Measurements from ENCODE around the gene AHCTF1. TPM values are rescaled to one million over a fixed set of nuclear protein-coding genes. Genes with fewer than 3 reads are reported as not detected.

Gene AHCTF1
- total and polyA plus RNA-seq, 7 donors, result 3.7 to 61.8 (median 35.7) TPM

DNA sequence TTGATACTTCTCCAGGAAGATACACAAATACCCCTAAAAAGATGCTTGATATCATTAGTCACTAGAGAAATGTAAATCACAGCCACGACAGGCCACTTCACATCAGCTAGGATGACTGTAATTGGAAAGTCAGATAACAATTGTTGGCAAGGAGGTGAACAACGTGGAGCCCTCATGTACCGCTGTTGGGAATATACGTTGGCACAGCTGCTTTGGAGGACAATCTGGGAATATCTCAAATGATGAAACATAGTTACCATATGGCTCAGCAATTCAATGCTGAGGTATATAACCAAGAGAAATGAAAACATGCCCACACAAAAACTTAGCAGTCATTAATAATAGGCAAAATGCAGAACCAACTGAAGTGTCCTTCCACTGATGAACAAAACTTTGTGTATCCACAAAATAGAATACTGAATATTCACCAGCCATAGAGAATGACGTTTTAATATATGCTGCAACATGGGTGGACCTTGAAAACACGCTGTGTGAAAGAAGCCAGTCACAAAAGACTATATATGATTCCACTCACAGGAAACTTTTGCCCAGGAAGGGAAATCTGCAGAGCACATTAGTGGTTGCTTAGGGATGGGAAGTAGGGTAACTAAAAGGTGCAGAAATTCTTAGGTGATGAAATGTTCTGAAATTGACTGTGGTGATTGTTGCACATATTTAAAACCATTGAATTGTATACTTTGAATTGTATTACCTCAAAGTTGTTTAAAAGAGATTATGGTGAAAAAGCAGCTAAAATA lies 95.4 kb downstream of the AHCTF1 start:
- no peak overlapping the region for H3K27ac ChIP-seq
- WGBS, 2 donors, result 51 to 63% methylated on average over 6 of the region's 6 CpGs
- intact Hi-C loops (cut with DNase I), result no loop called here

DNA sequence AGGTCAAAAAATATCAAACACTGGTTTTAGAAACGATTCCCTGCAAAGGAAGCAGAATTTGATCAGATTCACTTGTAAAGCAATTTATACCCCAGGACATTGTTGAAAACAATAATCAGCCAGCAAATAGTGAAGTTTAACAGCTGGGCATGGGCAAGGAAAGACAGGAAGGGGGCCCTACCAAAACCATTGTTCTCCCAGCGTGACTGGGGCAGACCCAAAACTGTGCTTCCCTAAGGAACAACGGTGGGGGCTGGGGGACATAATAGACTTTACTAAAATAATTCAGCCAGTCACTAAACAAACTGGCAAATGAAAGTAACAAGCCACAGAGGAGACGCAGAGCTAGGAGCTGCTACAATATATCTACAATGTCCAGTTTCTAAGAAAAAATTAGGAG lies 100.2 kb downstream of the AHCTF1 start:
- H3K9me3 ChIP-seq, result peaks cover 0 to 5% (median 3%) of the 10 kb centered on the region in 4 donors
- TF ChIP-seq EP300 (IDR thresholded peaks at IDR 0.05) (no peak), POLR2A (IDR thresholded peaks at IDR 0.05) (no peak), POLR2AphosphoS5 (IDR thresholded peaks at IDR 0.05) (no peak)
- TF ChIP-seq, protein P1, sequence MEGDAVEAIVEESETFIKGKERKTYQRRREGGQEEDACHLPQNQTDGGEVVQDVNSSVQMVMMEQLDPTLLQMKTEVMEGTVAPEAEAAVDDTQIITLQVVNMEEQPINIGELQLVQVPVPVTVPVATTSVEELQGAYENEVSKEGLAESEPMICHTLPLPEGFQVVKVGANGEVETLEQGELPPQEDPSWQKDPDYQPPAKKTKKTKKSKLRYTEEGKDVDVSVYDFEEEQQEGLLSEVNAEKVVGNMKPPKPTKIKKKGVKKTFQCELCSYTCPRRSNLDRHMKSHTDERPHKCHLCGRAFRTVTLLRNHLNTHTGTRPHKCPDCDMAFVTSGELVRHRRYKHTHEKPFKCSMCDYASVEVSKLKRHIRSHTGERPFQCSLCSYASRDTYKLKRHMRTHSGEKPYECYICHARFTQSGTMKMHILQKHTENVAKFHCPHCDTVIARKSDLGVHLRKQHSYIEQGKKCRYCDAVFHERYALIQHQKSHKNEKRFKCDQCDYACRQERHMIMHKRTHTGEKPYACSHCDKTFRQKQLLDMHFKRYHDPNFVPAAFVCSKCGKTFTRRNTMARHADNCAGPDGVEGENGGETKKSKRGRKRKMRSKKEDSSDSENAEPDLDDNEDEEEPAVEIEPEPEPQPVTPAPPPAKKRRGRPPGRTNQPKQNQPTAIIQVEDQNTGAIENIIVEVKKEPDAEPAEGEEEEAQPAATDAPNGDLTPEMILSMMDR (IDR thresholded peaks at IDR 0.05), result no peak
- H3K27me3 ChIP-seq, result no peaks in the 10 kb centered on the region
- H3K27ac ChIP-seq, result no peak overlapping the region
- intact Hi-C loops (cut with DNase I), result no loop called here
- 55 to 82% methylated on average over 4 of the region's 4 CpGs for WGBS, 2 donors
- no peaks in the 10 kb centered on the region for H3K4me1 ChIP-seq
- H3K36me3 ChIP-seq, result no peaks in the 10 kb centered on the region
- no peak for DNase-seq
- H3K4me3 ChIP-seq, result no peak overlapping the region

More for the DNA sequence above, 95.4 kb downstream of the AHCTF1 start:
- no peak overlapping the region for H3K4me3 ChIP-seq
- TF ChIP-seq POLR2AphosphoS5 (IDR thresholded peaks at IDR 0.05), result no peak
- TF ChIP-seq, protein P1 (IDR thresholded peaks at IDR 0.05), result no peak
- no peak for TF ChIP-seq EP300 (IDR thresholded peaks at IDR 0.05)
- no peak for TF ChIP-seq POLR2A (IDR thresholded peaks at IDR 0.05)
- no peaks in the 10 kb centered on the region for H3K9me3 ChIP-seq
- H3K36me3 ChIP-seq, result peaks cover 0 to 18% (median 1%) of the 10 kb centered on the region in 4 donors
- H3K4me1 ChIP-seq, result no peaks in the 10 kb centered on the region
- no peak for DNase-seq
- H3K27me3 ChIP-seq, result no peaks in the 10 kb centered on the region

DNA sequence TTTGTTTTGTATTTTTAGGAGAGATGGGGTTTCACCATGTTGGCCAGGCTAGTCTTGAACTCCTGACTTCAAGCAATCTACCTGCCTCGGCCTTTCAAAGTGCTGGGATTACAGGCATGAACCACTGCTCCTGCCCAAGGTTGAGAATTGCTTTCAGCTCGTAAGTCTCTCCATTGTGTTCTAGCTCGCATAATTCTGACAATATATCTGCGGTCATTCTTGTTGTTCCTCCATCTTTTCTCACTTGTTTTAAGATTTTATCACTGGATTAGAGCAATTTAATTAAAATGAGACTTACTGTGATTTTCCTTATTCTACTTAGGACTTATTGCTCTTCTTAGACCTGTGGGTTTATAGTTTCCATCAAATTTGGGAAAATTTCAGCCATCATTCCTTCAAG lies 102.9 kb downstream of the AHCTF1 start:
- WGBS, 2 donors, result 94 to 96% methylated on average over 4 of the region's 4 CpGs
- intact Hi-C loops (cut with DNase I), result no loop called here
- peaks cover 0 to 5% (median 3%) of the 10 kb centered on the region in 4 donors for H3K9me3 ChIP-seq
- no peak overlapping the region for H3K27ac ChIP-seq
- TF ChIP-seq POLR2AphosphoS5 (IDR thresholded peaks at IDR 0.05) (no peak), POLR2A (IDR thresholded peaks at IDR 0.05) (no peak)
- TF ChIP-seq, protein P1 (IDR thresholded peaks at IDR 0.05), result no peak
- H3K27me3 ChIP-seq, result no peaks in the 10 kb centered on the region
- no peaks in the 10 kb centered on the region for H3K4me1 ChIP-seq
- no peak for DNase-seq
- H3K36me3 ChIP-seq, result no peaks in the 10 kb centered on the region
- no peak overlapping the region for H3K4me3 ChIP-seq

DNA sequence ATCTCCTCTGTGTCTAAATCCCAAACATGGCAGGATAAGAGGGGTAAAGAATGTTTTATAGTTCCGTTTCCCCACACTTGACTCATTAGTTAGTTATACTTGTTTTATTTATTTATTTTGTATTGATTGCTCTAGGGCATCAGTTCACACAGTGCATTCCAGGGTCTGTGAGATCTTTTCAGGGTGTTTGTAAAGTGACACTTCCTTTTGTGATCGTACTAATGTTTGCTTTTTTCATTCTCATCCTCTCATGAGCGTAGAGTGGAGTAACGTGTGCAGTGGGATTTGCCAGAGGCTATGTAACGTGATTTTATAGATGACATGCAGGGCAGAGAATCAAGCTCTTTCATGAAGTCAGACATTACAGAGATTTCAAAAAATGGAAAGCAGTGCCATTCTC lies 104.4 kb downstream of the AHCTF1 start:
- no peak overlapping the region for H3K27ac ChIP-seq
- intact Hi-C loops (cut with DNase I), result no loop called here
- H3K27me3 ChIP-seq, result no peaks in the 10 kb centered on the region
- 82 to 92% methylated on average over 5 of the region's 5 CpGs for WGBS, 2 donors
- no peak overlapping the region for H3K4me3 ChIP-seq
- no peak for DNase-seq
- no peaks in the 10 kb centered on the region for H3K36me3 ChIP-seq
- H3K9me3 ChIP-seq, result peaks cover 0 to 5% (median 3%) of the 10 kb centered on the region in 4 donors
- H3K4me1 ChIP-seq, result no peaks in the 10 kb centered on the region
- TF ChIP-seq POLR2AphosphoS5 (IDR thresholded peaks at IDR 0.05) (no peak), POLR2A (IDR thresholded peaks at IDR 0.05) (no peak), EP300 (IDR thresholded peaks at IDR 0.05) (no peak)
- TF ChIP-seq, protein P1 (IDR thresholded peaks at IDR 0.05), result no peak

Measured in sigmoid colon (tissue), 7 donors.